ENCODE measurements around the gene B3GAT2. TPM values are rescaled to one million over a fixed set of nuclear protein-coding genes. Genes with fewer than 3 reads are reported as not detected.

Gene B3GAT2
- total RNA-seq, 1 experiment from 2014 or later = 0.05 TPM

- DNase-seq (ENCODE audit: low read depth, low spot score) (no peak), ATAC-seq (no peak)
- peaks cover 13% of the 10 kb centered on the region; the same call in 1 of the 2 replicates for H3K27me3 ChIP-seq (ENCODE audit: control insufficient read depth, insufficient read depth, low read length)
- H3K9me3 ChIP-seq (ENCODE audit: control insufficient read depth, insufficient read depth, low read depth, low read length) = no peaks in the 10 kb centered on the region
- H3K36me3 ChIP-seq (ENCODE audit: control insufficient read depth, insufficient read depth, low read length) = no peaks in the 10 kb centered on the region
- in situ Hi-C loops (cut with HindIII; ENCODE audit: low pct_unique_long_range_greater_than_20kb, low sequenced_read_pairs) = no loop called here
- no TSS peak for BruUV-seq (replicated peaks)
- CTCF ChIA-PET = no interaction called here
- POLR2A ChIA-PET = no interaction called here
- H3K4me3 ChIP-seq (ENCODE audit: low read depth in 2 of 2, low read length in 2 of 2) = no peak overlapping the region
- TF ChIP-seq TCF7L2 (IDR thresholded peaks at IDR 0.05; ENCODE audit: low read depth, low read length) (no peak), SIN3A (IDR thresholded peaks at IDR 0.05; ENCODE audit: borderline replicate concordance, insufficient read depth, low read depth, low read length) (no peak), REST (IDR thresholded peaks at IDR 0.05; ENCODE audit: insufficient read depth in 1 of 2, low read depth in 2 of 2, low read length in 1 of 2) (no peak), POLR2AphosphoS5 (IDR thresholded peaks at IDR 0.05; ENCODE audit: low read depth, low read length) (no peak), CTCF (IDR thresholded peaks at IDR 0.05) (no peak)
- no peak overlapping the region for H3K27ac ChIP-seq (ENCODE audit: low read length)
- H3K4me1 ChIP-seq (ENCODE audit: control insufficient read depth, insufficient read depth, low read length) = no peaks in the 10 kb centered on the region
- intact Hi-C loops (cut with micrococcal nuclease; ENCODE audit: unreplicated experiment) = loop anchor here (5.0 to 10.0 kb wide), 2 partner anchors 118 to 669 kb away; no protein-coding TSS in a partner anchor
Observed at GRCh38 chr6:70894001-70894400, 62.9 kb downstream of the B3GAT2 start.

- intact Hi-C loops (cut with micrococcal nuclease; ENCODE audit: unreplicated experiment) = no loop called here
- H3K9me3 ChIP-seq (ENCODE audit: control insufficient read depth, insufficient read depth, low read depth, low read length) = no peaks in the 10 kb centered on the region
- H3K27me3 ChIP-seq (ENCODE audit: control insufficient read depth, insufficient read depth, low read length) = no peaks in the 10 kb centered on the region; the same call in 1 of the 2 replicates
- CTCF ChIA-PET = no interaction called here
- H3K4me3 ChIP-seq (ENCODE audit: low read depth in 2 of 2, low read length in 2 of 2) = no peak overlapping the region
- H3K27ac ChIP-seq (ENCODE audit: low read length) = no peak overlapping the region
- no peak for ATAC-seq
- H3K4me1 ChIP-seq (ENCODE audit: control insufficient read depth, insufficient read depth, low read length) = no peaks in the 10 kb centered on the region; the same call in 1 of the 2 replicates
- in situ Hi-C loops (cut with HindIII; ENCODE audit: low pct_unique_long_range_greater_than_20kb, low sequenced_read_pairs) = no loop called here
- H3K36me3 ChIP-seq (ENCODE audit: control insufficient read depth, insufficient read depth, low read length) = no peaks in the 10 kb centered on the region
- BruUV-seq (replicated peaks) = no TSS peak
- no peak for DNase-seq (ENCODE audit: low read depth, low spot score)
- POLR2A ChIA-PET = no interaction called here
- TF ChIP-seq POLR2AphosphoS5 (IDR thresholded peaks at IDR 0.05; ENCODE audit: low read depth, low read length) (no peak), SIN3A (IDR thresholded peaks at IDR 0.05; ENCODE audit: borderline replicate concordance, insufficient read depth, low read depth, low read length) (no peak), TCF7L2 (IDR thresholded peaks at IDR 0.05; ENCODE audit: low read depth, low read length) (no peak), REST (IDR thresholded peaks at IDR 0.05; ENCODE audit: insufficient read depth in 1 of 2, low read depth in 2 of 2, low read length in 1 of 2) (no peak), CTCF (IDR thresholded peaks at IDR 0.05) (no peak)
Observed at GRCh38 chr6:70889270-70889669, 67.6 kb downstream of the B3GAT2 start.
